Fibroblast of skin of right biceps (primary cell): ENCODE results near the gene PRKG1.
A peak's percentile ranks its signal among the peaks of the same experiment; 100 is the strongest.
"Not testable (repeated sequence)": the region's sequence is repeated elsewhere in the genome, so short reads cannot be mapped to it uniquely, and the experiment has no call there.

Source experiments
- DNase-seq: peaks from one replicate; pipeline ENCODE4 v3.0.0-alpha.2; 2013

The PRKG1 gene

DNA sequence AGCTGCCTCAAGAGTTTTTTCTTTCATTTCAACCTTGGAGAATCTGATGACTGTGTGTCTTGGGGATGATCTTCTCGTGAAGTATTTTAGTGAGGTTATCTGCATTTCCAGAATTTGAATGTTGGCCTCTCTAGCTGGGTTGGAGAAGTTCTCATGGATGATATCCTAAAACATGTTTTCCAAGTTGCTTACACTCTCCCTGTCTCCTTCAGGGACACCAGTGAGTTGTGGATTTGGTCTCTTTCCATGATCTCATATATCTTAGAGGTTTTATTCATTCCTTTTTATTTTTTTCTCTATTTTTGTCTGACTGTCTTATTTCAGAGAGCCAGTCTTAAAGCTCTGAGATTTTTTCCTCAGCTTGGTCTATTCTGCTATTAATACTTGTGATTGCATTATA is 907.4 kb downstream of the PRKG1 start:
- no peak for DNase-seq

DNA sequence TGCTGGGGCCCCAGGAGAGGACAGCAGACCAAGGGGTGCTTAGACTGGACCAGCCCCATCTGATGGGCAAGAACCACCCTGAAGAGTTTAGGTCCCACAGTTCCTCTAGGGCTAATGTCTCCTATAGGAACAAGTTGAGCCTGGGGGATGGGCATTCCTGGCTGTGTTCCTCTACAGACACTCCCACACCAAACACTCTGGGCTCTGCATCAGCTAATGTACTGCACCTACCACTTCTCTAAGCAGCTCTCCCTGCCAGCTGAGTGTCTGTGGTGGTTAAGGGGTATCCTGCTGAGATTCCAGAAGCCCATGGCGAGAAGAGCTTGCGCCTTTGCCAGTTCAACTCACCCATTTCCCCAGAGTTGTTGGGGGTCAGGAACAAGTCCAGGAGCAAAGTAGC is 909.2 kb downstream of the PRKG1 start:
- no peak for DNase-seq

DNA sequence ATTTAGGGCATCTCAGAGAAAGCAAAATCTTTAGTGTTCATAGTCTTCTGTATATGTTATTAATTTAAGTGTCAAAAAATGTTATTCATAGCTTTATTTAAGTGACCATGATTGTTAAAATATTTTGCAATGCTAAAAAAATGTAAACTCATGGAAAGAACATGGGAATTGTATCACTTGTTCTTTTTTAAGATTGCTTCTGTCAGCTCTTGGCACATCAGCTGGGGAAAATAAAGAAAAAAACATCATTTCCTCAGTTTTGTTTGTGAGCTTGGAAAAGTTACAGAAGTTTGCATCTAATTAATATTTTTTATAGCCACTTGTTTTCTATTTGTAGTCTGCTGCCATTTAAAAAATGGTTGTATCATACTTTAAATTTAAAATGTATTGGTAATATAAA is 911.0 kb downstream of the PRKG1 start:
- no peak for DNase-seq

- DNase-seq: no peak
Measured at GRCh38 chr10:51986516-51986915, 912.2 kb downstream of the PRKG1 start.

DNA sequence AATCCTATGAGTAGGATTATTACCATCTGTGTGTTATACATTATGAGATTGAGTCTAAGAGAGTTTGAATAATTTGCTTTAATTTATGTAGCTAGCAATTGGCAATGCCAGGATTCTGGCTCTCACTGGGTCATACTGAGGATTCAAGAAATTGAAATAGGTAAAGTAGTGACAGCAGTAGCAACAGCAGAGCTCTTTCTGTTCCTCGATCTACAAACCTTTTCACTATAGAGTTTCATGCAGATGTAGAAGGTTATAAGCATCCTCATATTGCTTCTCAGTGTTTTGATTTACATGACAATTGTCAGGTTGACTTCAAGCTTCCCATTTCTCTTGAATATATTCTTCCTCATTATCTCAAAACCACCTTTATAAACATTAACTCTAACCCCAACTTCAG is 919.2 kb downstream of the PRKG1 start:
- no peak for DNase-seq

- DNase-seq: no peak
Measured at GRCh38 chr10:51999096-51999495, 924.8 kb downstream of the PRKG1 start.

GRCh38 chr10:52004342-52004949 is 930.2 kb downstream of the PRKG1 start:
- DNase-seq: peak; percentile 62

DNA sequence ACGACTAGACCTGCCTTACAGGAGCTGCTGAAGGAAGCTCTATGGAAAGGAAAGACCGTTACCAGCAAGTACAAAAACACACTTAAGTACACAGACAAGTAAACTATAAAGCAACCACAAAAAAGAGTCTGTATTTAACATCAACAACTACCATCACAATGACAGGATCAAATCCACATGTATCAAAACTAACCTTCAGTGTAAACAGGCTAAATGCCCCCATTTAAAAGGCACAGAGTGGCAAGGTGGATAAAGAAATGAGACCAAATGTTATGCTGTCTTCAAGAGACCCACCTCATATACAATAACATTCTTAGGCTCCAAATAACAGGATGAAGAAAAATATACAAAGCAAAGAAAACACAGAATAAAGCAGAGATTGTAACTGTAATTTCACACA is 932.8 kb downstream of the PRKG1 start:
- DNase-seq: no peak

- DNase-seq: peak; percentile 44
Measured at GRCh38 chr10:52011118-52011517, 936.8 kb downstream of the PRKG1 start.

- no peak for DNase-seq
Measured at GRCh38 chr10:52019077-52019555, 944.8 kb downstream of the PRKG1 start.

- DNase-seq: no peak
Measured at GRCh38 chr10:52019656-52020055, 945.4 kb downstream of the PRKG1 start.

- DNase-seq: no peak
Measured at GRCh38 chr10:52020173-52020572, 945.9 kb downstream of the PRKG1 start.

DNA sequence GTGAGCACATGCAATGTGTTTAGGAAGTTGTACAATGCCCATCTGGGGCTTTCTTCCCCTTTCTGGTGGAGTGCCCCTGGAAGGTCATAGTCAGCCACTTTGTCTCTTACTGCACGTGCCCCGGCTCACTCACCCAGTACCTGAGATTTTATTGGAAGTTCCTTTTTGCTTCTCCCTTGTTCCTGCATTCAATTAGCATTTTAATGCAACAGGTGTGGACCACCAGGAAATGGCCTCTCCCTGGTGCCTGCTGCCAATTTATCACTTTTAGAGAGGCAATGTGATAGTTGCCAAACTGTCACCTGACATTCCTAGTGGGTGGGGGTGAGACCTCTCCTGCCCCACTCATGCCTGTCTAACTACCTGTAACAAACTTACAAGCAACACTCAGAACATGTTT is 946.4 kb downstream of the PRKG1 start:
- no peak for DNase-seq

- DNase-seq: peak; percentile 27
Measured at GRCh38 chr10:52027055-52027705, 952.9 kb downstream of the PRKG1 start.

GRCh38 chr10:52028523-52028858 is 954.2 kb downstream of the PRKG1 start:
- no peak for DNase-seq

DNA sequence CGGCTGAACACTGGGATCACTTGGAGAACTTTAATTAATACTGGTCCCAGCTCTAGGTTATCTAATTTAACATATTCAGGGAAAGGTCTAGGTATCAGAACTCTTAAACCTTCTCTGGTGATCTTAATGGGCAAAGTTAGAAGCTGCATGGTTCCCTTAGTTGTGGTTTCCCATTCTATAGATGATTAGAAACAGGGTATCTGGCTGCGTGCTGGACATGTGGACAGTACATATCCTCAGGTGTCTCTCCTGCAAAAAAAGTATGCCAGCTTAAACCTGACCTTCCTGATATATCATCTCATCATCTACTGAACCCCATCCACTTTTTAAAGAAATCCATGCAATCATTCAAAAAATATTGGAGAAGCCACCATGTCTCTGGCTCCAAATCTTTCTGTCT is 955.3 kb downstream of the PRKG1 start:
- no peak for DNase-seq

GRCh38 chr10:52030051-52030790 is 955.9 kb downstream of the PRKG1 start:
- no peak for DNase-seq

DNA sequence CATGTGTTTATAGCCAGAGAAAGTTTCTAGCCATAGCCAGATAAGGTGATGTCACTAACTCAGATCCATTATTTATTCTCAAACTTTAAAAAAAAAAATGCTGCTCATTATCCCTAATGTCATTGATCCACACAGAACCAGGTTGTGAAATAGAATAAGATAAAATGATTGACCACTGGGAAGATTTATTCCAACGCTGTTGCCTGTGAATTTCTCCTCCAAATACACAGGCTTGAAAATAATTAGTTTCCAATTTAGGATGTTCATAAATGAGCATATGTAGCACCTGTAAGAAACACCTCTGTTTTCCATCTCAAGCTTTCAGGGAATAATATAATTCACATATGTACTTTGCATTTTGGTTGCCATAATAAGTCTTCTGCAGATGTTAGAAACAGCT is 956.7 kb downstream of the PRKG1 start:
- no peak for DNase-seq

DNA sequence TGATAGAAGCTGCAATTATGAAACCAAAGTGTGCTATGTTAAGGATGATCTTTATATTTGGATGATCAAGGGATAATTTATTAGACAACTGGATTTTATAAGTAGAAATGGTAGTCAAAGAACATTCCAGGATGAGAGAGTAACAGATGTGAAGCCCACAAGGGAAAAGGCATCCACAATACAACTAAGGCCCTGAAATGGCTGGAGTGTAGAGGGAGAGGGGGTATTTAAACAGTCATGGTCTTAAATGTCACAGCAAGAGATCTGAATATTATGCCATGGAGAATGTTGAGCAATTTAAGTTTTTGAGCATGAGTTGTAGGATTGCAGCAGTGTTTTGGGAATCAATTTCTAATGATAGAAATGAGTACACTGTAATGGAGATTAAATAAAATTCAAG is 957.5 kb downstream of the PRKG1 start:
- DNase-seq: no peak

GRCh38 chr10:52032681-52033629 is 958.7 kb downstream of the PRKG1 start:
- DNase-seq: no peak

GRCh38 chr10:52039002-52039793 is 964.9 kb downstream of the PRKG1 start:
- not testable (repeated sequence) for DNase-seq

DNA sequence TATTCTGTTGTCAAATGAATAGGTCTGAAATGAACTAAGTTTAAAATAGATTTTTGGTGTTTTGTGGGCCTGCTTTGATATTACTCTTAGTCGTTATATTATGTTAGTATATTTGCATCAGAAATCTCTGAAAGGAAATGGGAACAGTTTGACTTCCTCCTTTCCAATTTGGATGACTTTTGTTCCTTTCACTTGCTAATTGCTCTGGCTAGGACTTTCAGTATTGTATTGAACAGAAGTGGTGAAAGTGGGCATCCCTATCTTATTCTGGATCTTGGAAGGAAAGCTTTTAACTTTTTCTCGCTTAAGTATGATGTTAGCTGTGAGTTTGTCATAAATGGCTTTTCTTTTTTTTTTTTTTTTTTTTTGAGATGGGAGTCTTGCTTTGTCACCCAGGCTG is 966.2 kb downstream of the PRKG1 start:
- no peak for DNase-seq
